Left hindlimb (tissue), 1 donor: ENCODE data around the gene EIF2AK3.
"Not testable (repeated sequence)": the region's sequence is repeated elsewhere in the genome, so short reads cannot be mapped to it uniquely, and the experiment has no call there.

Experiments
- DNase-seq: peaks from one replicate; pipeline ENCODE4 v3.0.0-alpha.2; 2018

Gene EIF2AK3

GRCh38 chr2:88591698-88592097 lies 35.6 kb downstream of the EIF2AK3 start:
- no peak for DNase-seq

- no peak for DNase-seq
These were observed 36.2 kb downstream of the EIF2AK3 start for GRCh38 chr2:88590998-88591613.

- no peak for DNase-seq
These were observed 41.3 kb downstream of the EIF2AK3 start for GRCh38 chr2:88585969-88586368.

GRCh38 chr2:88582030-88582429 lies 45.2 kb downstream of the EIF2AK3 start:
- no peak for DNase-seq

GRCh38 chr2:88580088-88580487 lies 47.2 kb downstream of the EIF2AK3 start:
- DNase-seq = no peak

- DNase-seq = no peak
These were observed 51.6 kb downstream of the EIF2AK3 start for GRCh38 chr2:88575630-88576029.

GRCh38 chr2:88575051-88575450 lies 52.2 kb downstream of the EIF2AK3 start:
- no peak for DNase-seq

- no peak for DNase-seq
These were observed 52.8 kb downstream of the EIF2AK3 start for GRCh38 chr2:88574445-88574844.

GRCh38 chr2:88568179-88568578 lies 59.1 kb downstream of the EIF2AK3 start:
- no peak for DNase-seq

GRCh38 chr2:88564402-88564801 lies 62.9 kb downstream of the EIF2AK3 start:
- DNase-seq = no peak

- no peak for DNase-seq
These were observed 64.1 kb downstream of the EIF2AK3 start for GRCh38 chr2:88563129-88563528.

- no peak for DNase-seq
These were observed 65.4 kb downstream of the EIF2AK3 start for GRCh38 chr2:88561646-88562388.

GRCh38 chr2:88560619-88561307 lies 66.5 kb downstream of the EIF2AK3 start:
- no peak for DNase-seq

- no peak for DNase-seq
These were observed 70.0 kb downstream of the EIF2AK3 start for GRCh38 chr2:88557290-88557689.

- no peak for DNase-seq
These were observed 71.2 kb downstream of the EIF2AK3 start for GRCh38 chr2:88556026-88556425.

- no peak for DNase-seq
These were observed 73.1 kb downstream of the EIF2AK3 start for GRCh38 chr2:88554189-88554588.

GRCh38 chr2:88549616-88550292 lies 77.5 kb downstream of the EIF2AK3 start:
- DNase-seq = no peak

- DNase-seq = not testable (repeated sequence)
These were observed 81.0 kb downstream of the EIF2AK3 start for GRCh38 chr2:88546291-88546690.

GRCh38 chr2:88545118-88545517 lies 82.1 kb downstream of the EIF2AK3 start:
- DNase-seq = no peak

- DNase-seq = no peak
These were observed 83.7 kb downstream of the EIF2AK3 start for GRCh38 chr2:88543541-88544057.

GRCh38 chr2:88542668-88543067 lies 84.6 kb downstream of the EIF2AK3 start:
- DNase-seq = no peak

GRCh38 chr2:88540346-88540745 lies 86.9 kb downstream of the EIF2AK3 start:
- DNase-seq = no peak

GRCh38 chr2:88538362-88538917 lies 88.8 kb downstream of the EIF2AK3 start:
- DNase-seq = no peak
